ENCODE measurements around the gene STK35. TPM values are rescaled to one million over a fixed set of nuclear protein-coding genes. Genes with fewer than 3 reads are reported as not detected.
A peak's percentile ranks its signal among the peaks of the same experiment; 100 is the strongest.
"Not testable (repeated sequence)": the region's sequence is repeated elsewhere in the genome, so short reads cannot be mapped to it uniquely, and the experiment has no call there.

The STK35 gene
- total and polyA plus RNA-seq, 2 experiments from 2014 or later: 14.2 to 59.7 TPM

DNA sequence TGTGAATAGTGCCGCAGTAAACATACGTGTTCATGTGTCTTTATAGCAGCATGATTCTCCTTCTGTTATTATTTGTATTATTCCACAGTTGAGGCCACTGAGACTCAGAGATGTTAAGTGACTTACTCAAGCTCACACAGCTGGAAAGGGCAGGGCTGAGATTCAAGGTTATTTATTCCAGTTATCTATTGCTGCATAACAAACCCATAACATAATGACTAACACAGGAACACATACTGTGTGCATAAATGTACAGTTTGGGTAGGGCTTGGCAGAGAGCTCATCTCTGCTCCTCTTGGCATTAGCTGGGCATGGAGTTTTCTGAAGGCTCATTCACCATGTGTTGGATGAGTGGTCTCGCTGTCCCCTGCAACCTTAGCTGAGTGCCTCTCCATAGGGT is 68.8 kb downstream of the STK35 start:
- peaks cover 8% of the 10 kb centered on the region for H3K27me3 Mint-ChIP-seq (ENCODE audit: insufficient read depth, low read depth, poor library complexity)
- H3K9me2 ChIP-seq (ENCODE audit: insufficient read depth): 0 out of 2 replicates have a peak, but pooled peaks cover 2% of the 10 kb centered on the region
- H3K27ac Mint-ChIP-seq: no peak overlapping the region
- no peak overlapping the region for H3K4me3 Mint-ChIP-seq
- no peak overlapping the region for H3K4me3 ChIP-seq
- H3K4me2 ChIP-seq: no peak overlapping the region
- H3F3A ChIP-seq (replicated peaks; ENCODE audit: low read depth): no peaks in the 10 kb centered on the region
- H3K4me1 ChIP-seq (ENCODE audit: insufficient read depth): 0 out of 2 replicates have a peak, but pooled peaks cover 4% of the 10 kb centered on the region
- no peaks in the 10 kb centered on the region for H3K36me3 Mint-ChIP-seq (ENCODE audit: low read depth)
- H2AFZ ChIP-seq: no peak overlapping the region
- H3K4me1 Mint-ChIP-seq: peaks cover 8% of the 10 kb centered on the region
- TF ChIP-seq NANOG (IDR thresholded peaks at IDR 0.05; ENCODE audit: borderline replicate concordance) (no peak), ZNF331 (CRISPR knock-in tag; IDR thresholded peaks at IDR 0.05; ENCODE audit: low read depth) (no peak)
- no peak overlapping the region for H3K27ac ChIP-seq (ENCODE audit: low read depth)
- H3K79me2 ChIP-seq (replicated peaks; ENCODE audit: insufficient read depth): no peaks in the 10 kb centered on the region
- H4K20me1 ChIP-seq (replicated peaks; ENCODE audit: insufficient read depth): no peaks in the 10 kb centered on the region
- no peaks in the 10 kb centered on the region for H3K27me3 ChIP-seq (ENCODE audit: insufficient read depth)
- H3K36me3 ChIP-seq (ENCODE audit: insufficient read depth): no peaks in the 10 kb centered on the region
- H3K9me3 Mint-ChIP-seq: no peaks in the 10 kb centered on the region
- DNase-seq (ENCODE audit: low spot score) (no peak), ATAC-seq (no peak)

- H3K4me1 Mint-ChIP-seq: peaks cover 2% of the 10 kb centered on the region; the same call in 2 of the 3 replicates
- no peak overlapping the region for H3K4me3 Mint-ChIP-seq
- Histone ChIP-seq H3K27me3 (ENCODE audit: insufficient read depth) (no peaks in the 10 kb centered on the region), H3K4me2 (no peak overlapping the region), H4K20me1 (replicated peaks; ENCODE audit: insufficient read depth) (no peaks in the 10 kb centered on the region), H3K36me3 (ENCODE audit: insufficient read depth) (no peaks in the 10 kb centered on the region), H3F3A (replicated peaks; ENCODE audit: low read depth) (no peaks in the 10 kb centered on the region), H2AFZ (no peak overlapping the region), H3K4me3 (no peak overlapping the region), H3K27ac (ENCODE audit: low read depth) (no peak overlapping the region), H3K9me2 (ENCODE audit: insufficient read depth) (no peaks in the 10 kb centered on the region), H3K4me1 (ENCODE audit: insufficient read depth) (no peaks in the 10 kb centered on the region), H3K79me2 (replicated peaks; ENCODE audit: insufficient read depth) (no peaks in the 10 kb centered on the region)
- H3K27ac Mint-ChIP-seq: no peak overlapping the region
- peaks cover 5% of the 10 kb centered on the region for H3K27me3 Mint-ChIP-seq (ENCODE audit: insufficient read depth, low read depth, poor library complexity)
- DNase-seq (ENCODE audit: low spot score) (no peak), ATAC-seq (no peak)
- no peaks in the 10 kb centered on the region for H3K9me3 Mint-ChIP-seq
- no peaks in the 10 kb centered on the region for H3K36me3 Mint-ChIP-seq (ENCODE audit: low read depth)
- no peak for TF ChIP-seq CREB1 (CRISPR knock-in tag; IDR thresholded peaks at IDR 0.05; ENCODE audit: low read depth)
- TF ChIP-seq EZH2 (IDR thresholded peaks at IDR 0.05; ENCODE audit: low read depth, unreplicated experiment): no peak
- TF ChIP-seq ETS1 (IDR thresholded peaks at IDR 0.05): no peak
- TF ChIP-seq, protein P1, sequence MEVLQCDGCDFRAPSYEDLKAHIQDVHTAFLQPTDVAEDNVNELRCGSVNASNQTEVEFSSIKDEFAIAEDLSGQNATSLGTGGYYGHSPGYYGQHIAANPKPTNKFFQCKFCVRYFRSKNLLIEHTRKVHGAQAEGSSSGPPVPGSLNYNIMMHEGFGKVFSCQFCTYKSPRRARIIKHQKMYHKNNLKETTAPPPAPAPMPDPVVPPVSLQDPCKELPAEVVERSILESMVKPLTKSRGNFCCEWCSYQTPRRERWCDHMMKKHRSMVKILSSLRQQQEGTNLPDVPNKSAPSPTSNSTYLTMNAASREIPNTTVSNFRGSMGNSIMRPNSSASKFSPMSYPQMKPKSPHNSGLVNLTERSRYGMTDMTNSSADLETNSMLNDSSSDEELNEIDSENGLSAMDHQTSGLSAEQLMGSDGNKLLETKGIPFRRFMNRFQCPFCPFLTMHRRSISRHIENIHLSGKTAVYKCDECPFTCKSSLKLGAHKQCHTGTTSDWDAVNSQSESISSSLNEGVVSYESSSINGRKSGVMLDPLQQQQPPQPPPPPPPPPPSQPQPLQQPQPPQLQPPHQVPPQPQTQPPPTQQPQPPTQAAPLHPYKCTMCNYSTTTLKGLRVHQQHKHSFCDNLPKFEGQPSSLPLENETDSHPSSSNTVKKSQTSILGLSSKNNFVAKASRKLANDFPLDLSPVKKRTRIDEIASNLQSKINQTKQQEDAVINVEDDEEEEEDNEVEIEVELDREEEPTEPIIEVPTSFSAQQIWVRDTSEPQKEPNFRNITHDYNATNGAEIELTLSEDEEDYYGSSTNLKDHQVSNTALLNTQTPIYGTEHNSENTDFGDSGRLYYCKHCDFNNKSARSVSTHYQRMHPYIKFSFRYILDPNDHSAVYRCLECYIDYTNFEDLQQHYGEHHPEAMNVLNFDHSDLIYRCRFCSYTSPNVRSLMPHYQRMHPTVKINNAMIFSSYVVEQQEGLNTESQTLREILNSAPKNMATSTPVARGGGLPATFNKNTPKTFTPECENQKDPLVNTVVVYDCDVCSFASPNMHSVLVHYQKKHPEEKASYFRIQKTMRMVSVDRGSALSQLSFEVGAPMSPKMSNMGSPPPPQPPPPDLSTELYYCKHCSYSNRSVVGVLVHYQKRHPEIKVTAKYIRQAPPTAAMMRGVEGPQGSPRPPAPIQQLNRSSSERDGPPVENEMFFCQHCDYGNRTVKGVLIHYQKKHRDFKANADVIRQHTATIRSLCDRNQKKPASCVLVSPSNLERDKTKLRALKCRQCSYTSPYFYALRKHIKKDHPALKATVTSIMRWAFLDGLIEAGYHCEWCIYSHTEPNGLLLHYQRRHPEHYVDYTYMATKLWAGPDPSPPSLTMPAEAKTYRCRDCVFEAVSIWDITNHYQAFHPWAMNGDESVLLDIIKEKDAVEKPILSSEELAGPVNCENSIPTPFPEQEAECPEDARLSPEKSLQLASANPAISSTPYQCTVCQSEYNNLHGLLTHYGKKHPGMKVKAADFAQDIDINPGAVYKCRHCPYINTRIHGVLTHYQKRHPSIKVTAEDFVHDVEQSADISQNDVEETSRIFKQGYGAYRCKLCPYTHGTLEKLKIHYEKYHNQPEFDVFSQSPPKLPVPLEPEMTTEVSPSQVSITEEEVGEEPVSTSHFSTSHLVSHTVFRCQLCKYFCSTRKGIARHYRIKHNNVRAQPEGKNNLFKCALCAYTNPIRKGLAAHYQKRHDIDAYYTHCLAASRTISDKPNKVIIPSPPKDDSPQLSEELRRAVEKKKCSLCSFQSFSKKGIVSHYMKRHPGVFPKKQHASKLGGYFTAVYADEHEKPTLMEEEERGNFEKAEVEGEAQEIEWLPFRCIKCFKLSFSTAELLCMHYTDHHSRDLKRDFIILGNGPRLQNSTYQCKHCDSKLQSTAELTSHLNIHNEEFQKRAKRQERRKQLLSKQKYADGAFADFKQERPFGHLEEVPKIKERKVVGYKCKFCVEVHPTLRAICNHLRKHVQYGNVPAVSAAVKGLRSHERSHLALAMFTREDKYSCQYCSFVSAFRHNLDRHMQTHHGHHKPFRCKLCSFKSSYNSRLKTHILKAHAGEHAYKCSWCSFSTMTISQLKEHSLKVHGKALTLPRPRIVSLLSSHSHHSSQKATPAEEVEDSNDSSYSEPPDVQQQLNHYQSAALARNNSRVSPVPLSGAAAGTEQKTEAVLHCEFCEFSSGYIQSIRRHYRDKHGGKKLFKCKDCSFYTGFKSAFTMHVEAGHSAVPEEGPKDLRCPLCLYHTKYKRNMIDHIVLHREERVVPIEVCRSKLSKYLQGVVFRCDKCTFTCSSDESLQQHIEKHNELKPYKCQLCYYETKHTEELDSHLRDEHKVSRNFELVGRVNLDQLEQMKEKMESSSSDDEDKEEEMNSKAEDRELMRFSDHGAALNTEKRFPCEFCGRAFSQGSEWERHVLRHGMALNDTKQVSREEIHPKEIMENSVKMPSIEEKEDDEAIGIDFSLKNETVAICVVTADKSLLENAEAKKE (CRISPR knock-in tag; IDR thresholded peaks at IDR 0.05): no peak
Measured at GRCh38 chr20:2171266-2171790, 69.7 kb downstream of the STK35 start.

GRCh38 chr20:2171840-2172239 is 70.2 kb downstream of the STK35 start:
- not testable (repeated sequence) for H3K36me3 Mint-ChIP-seq (ENCODE audit: low read depth); H3K4me2 ChIP-seq; H3K4me1 Mint-ChIP-seq; ATAC-seq; H3K9me3 Mint-ChIP-seq; H3K27ac ChIP-seq (ENCODE audit: low read depth); H3K9me2 ChIP-seq (ENCODE audit: insufficient read depth); H3F3A ChIP-seq (replicated peaks; ENCODE audit: low read depth); H3K36me3 ChIP-seq (ENCODE audit: insufficient read depth); H4K20me1 ChIP-seq (replicated peaks; ENCODE audit: insufficient read depth); H3K4me3 Mint-ChIP-seq; DNase-seq (ENCODE audit: low spot score); H3K4me3 ChIP-seq; H3K79me2 ChIP-seq (replicated peaks; ENCODE audit: insufficient read depth); H3K27me3 ChIP-seq (ENCODE audit: insufficient read depth); H3K27me3 Mint-ChIP-seq (ENCODE audit: insufficient read depth, low read depth, poor library complexity); H3K27ac Mint-ChIP-seq; H3K4me1 ChIP-seq (ENCODE audit: insufficient read depth)
- H2AFZ ChIP-seq: 0 out of 2 replicates have a peak overlapping the region, but pooled peaks have one; percentile 69
